ENCODE results near the gene YPEL2. TPM values are rescaled to one million over a fixed set of nuclear protein-coding genes. Genes with fewer than 3 reads are reported as not detected.
A peak's percentile ranks its signal among the peaks of the same experiment; 100 is the strongest.

Gene YPEL2
- total and polyA plus RNA-seq, 2 of the 13 experiments (the other 11 are each of a cell fraction or from before 2014, with no cell fraction given): 8.5 to 21.1 TPM

DNA sequence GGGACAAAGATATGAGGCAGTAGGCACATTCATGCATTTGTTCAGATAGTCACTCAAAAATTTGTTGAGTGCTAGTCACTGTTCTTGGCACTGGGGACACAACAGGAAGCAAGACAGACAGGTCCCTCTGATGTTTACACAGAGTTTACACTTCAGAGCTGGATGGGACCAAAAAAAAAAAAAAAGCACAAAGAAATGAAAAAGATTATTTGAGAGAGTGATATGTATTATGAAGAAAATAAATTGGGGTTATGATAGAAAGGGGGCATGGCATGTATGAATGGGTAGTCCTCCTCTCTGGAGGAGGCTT is 3.5 kb upstream of the YPEL2 start:
- BruUV-seq (replicated peaks): no TSS peak
- Histone ChIP-seq H3K27ac (ENCODE audit: extremely low read length, insufficient read depth, low read length) (no peak overlapping the region), H3K79me2 (ENCODE audit: insufficient read depth, low read length) (peaks cover 9% of the 10 kb centered on the region), H3K27me3 (ENCODE audit: control insufficient read depth in 1 of 2, insufficient read depth in 2 of 2, low read length in 2 of 2) (no peaks in the 10 kb centered on the region; a peak in 1 of 5 replicates), H3K4me2 (ENCODE audit: low read depth, low read length) (no peak overlapping the region), H3K36me3 (replicated peaks in 1 of 2; ENCODE audit: control insufficient read depth in 1 of 2, insufficient read depth in 2 of 2, low read length in 2 of 2) (no peaks in the 10 kb centered on the region), H3K4me3 (replicated peaks in 1 of 3; ENCODE audit: insufficient read depth in 1 of 3, low read depth in 2 of 3, low read length in 3 of 3) (no peak overlapping the region), H2AFZ (ENCODE audit: low read length) (no peak overlapping the region), H4K20me1 (ENCODE audit: insufficient read depth, low read length) (peaks cover 3% of the 10 kb centered on the region; the same call in 1 of the 2 replicates), H3K9me3 (ENCODE audit: low read length) (no peaks in the 10 kb centered on the region), H3K9ac (ENCODE audit: insufficient read depth, low read depth, low read length) (no peak overlapping the region), H3K4me1 (ENCODE audit: insufficient read depth, low read length) (peaks cover 46% of the 10 kb centered on the region)
- ChIA-PET POLR2A (no interaction called here), CTCF (ENCODE audit: low intra/inter-chr PET ratio, low total read pairs) (interaction anchor here (5.4 kb wide), 1 partner anchor 113 kb away, joined by 63 read pairs; no protein-coding TSS in a partner anchor)
- intact Hi-C loops (cut with micrococcal nuclease; ENCODE audit: unreplicated experiment) (no loop called here), in situ Hi-C loops (cut with HindIII; ENCODE audit: extremely low pct_ligation_motif_present, low pct_unique_long_range_greater_than_20kb) (loop anchor here (5.0 kb wide), 1 partner anchor 109 kb away; no protein-coding TSS in a partner anchor)
- no peak for TF ChIP-seq ZFX (CRISPR knock-in tag; IDR thresholded peaks at IDR 0.05; ENCODE audit: low read depth)
- peak; percentile 63 for TF ChIP-seq SKIL (CRISPR knock-in tag; IDR thresholded peaks at IDR 0.05; ENCODE audit: borderline replicate concordance)
- TF ChIP-seq, protein P1, sequence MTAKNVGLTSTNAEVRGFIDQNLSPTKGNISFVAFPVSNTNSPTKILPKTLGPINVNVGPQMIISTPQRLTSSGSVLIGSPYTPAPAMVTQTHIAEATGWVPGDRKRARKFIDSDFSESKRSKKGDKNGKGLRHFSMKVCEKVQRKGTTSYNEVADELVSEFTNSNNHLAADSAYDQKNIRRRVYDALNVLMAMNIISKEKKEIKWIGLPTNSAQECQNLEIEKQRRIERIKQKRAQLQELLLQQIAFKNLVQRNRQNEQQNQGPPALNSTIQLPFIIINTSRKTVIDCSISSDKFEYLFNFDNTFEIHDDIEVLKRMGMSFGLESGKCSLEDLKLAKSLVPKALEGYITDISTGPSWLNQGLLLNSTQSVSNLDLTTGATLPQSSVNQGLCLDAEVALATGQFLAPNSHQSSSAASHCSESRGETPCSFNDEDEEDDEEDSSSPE (CRISPR knock-in tag; IDR thresholded peaks at IDR 0.05): no peak
- no peak for TF ChIP-seq KMT2B (CRISPR knock-in tag; IDR thresholded peaks at IDR 0.05)
- TF ChIP-seq FOXA3 (CRISPR knock-in tag; IDR thresholded peaks at IDR 0.05): 0 out of 2 replicates have a peak, but pooled peaks have one; percentile 17
- TF ChIP-seq BCL6 (CRISPR knock-in tag; IDR thresholded peaks at IDR 0.05): 0 out of 2 replicates have a peak, but pooled peaks have one; percentile 9
- no peak for TF ChIP-seq FOXP1 (IDR thresholded peaks at IDR 0.05)
- TF ChIP-seq FOXP1 (CRISPR knock-in tag; IDR thresholded peaks at IDR 0.05): peak; percentile 44
- TF ChIP-seq ZNF143 (CRISPR knock-in tag; IDR thresholded peaks at IDR 0.05): no peak
- peak; percentile 41; the same call in 1 of the 2 replicates for TF ChIP-seq ETV5 (CRISPR knock-in tag; IDR thresholded peaks at IDR 0.05; ENCODE audit: borderline replicate concordance)
- TF ChIP-seq ELF3 (CRISPR knock-in tag; IDR thresholded peaks at IDR 0.05): no peak
- peak; percentile 10 for TF ChIP-seq PCBP2 (optimal IDR thresholded peaks at IDR 0.05; ENCODE audit: low read depth, low read length, poor library complexity, severe bottlenecking)
- FAIRE-seq (no peak), ATAC-seq (no peak), DNase-seq (ENCODE audit: low spot score) (no peak)
